Subcutaneous adipose tissue (tissue), 4 donors: ENCODE measurements around the gene SLC35B3. TPM values are rescaled to one million over a fixed set of nuclear protein-coding genes. Genes with fewer than 3 reads are reported as not detected.

Source experiments
- total RNA-seq, 4 donors: library from RNA; depleted of rRNA; stranded (reverse); fragments of >200 nt; gene quantifications; one replicate each; pipeline ENCODE4 v1.1.0, GENCODE V29; 2016
- TF ChIP-seq, protein P1 (sequence below): fragments of 450-650 bp; IDR thresholded peaks from one replicate; pipeline ENCODE4 v1.5.1; 2016; ENCODE audit warnings: low read depth, mild to moderate bottlenecking, control low read depth, antibody characterized with exemption, moderate library complexity

Gene SLC35B3
- total RNA-seq, 4 donors from 2014 or later, result 18.2 to 23.8 (median 20.3) TPM

DNA sequence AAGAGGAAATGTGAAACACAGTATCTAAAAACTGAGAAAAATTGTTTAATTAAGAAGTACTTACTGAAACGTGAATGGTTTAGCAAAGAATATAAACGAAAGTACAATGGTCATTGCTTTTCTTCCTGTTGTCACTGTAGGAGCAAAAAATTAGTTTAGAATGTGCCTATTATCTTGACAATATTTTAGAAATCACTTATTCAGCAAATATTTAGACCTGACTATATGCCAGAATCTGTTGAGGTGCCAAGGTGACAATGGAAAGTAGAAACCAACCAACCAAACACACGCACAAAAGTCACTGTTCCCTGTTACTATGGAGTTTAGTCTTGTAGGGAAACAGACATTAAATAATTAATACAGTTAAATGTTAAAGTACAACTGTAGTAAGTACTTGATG is 20.5 kb downstream of the SLC35B3 start:
- TF ChIP-seq, protein P1, sequence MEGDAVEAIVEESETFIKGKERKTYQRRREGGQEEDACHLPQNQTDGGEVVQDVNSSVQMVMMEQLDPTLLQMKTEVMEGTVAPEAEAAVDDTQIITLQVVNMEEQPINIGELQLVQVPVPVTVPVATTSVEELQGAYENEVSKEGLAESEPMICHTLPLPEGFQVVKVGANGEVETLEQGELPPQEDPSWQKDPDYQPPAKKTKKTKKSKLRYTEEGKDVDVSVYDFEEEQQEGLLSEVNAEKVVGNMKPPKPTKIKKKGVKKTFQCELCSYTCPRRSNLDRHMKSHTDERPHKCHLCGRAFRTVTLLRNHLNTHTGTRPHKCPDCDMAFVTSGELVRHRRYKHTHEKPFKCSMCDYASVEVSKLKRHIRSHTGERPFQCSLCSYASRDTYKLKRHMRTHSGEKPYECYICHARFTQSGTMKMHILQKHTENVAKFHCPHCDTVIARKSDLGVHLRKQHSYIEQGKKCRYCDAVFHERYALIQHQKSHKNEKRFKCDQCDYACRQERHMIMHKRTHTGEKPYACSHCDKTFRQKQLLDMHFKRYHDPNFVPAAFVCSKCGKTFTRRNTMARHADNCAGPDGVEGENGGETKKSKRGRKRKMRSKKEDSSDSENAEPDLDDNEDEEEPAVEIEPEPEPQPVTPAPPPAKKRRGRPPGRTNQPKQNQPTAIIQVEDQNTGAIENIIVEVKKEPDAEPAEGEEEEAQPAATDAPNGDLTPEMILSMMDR, result no peak

DNA sequence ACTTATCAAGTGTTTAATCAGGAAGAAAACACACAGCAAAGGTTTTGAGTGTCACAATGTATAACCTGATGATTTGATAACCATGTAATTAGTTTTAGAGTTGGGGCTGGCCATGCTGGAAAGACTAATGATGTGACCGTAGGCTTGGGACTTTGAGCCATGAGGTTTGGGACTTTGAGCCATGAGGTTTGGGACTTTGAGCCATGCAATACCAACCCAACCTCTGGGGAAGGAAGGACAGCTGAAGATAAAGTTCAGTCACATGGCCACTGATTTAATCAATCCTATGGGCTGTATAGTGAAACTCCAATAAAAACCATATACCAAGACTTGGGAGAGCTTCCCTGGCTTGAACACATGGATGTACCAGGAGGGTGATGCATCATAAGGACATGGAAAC is 32.8 kb downstream of the SLC35B3 start:
- TF ChIP-seq, protein P1, result no peak

DNA sequence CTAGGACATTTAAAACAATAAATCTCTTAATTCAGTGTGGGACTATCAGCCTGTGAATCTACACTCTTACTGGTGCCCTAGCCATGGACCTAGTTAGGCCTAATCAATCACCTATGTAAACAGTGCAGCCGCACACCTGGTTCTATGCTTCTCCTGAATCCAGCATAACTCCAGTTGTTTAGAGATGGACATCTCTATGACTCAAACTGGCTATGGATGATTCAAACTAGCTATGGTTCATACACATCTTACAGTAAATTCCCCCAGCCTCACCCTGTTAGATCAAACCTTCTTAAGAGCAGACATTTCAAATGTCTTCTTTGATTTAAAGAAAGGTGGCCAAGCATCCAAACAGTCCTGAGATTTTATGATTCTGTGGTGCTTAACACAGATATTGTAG is 34.7 kb downstream of the SLC35B3 start:
- TF ChIP-seq, protein P1, result no peak

GRCh38 chr6:8392569-8392968 is 42.8 kb downstream of the SLC35B3 start:
- TF ChIP-seq, protein P1, result no peak

- TF ChIP-seq, protein P1, result no peak
Observed at GRCh38 chr6:8391934-8392333, 43.4 kb downstream of the SLC35B3 start.

DNA sequence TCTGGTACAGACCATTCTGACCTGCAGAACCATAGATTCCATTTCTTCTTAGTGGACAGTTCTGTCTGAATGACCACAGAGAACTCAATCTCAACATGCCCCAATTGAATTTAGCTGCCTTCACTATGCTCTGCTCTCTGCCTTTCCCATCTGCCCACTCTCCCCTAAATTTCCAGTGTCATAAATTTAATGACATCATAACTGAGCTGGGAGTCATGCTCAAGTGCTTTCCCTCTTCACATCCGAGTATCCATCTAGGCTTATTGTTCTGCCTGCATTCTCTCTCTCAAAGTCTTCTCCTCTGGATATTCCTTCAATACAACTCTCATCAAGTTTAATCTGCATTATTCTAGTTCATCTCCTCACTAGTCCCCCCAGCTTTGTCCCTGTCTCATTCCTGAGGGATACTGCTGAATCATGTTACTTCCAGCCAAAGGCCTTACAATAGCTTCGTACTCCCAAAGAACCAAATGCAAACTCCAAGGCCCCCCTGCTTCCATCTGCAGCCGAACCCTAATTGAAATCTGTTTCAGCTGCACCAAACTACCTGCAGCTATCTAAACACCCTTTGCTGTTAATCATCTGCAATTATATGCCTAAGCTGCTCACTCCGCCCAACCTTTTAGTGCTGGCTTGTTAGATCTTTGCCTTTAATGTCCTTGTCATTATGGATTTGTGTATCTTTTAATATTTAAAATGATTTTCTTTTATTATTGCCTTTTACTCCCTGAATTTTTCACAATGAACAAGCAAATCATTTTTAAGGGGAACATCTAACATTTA is 46.1 kb downstream of the SLC35B3 start:
- TF ChIP-seq, protein P1, result no peak

DNA sequence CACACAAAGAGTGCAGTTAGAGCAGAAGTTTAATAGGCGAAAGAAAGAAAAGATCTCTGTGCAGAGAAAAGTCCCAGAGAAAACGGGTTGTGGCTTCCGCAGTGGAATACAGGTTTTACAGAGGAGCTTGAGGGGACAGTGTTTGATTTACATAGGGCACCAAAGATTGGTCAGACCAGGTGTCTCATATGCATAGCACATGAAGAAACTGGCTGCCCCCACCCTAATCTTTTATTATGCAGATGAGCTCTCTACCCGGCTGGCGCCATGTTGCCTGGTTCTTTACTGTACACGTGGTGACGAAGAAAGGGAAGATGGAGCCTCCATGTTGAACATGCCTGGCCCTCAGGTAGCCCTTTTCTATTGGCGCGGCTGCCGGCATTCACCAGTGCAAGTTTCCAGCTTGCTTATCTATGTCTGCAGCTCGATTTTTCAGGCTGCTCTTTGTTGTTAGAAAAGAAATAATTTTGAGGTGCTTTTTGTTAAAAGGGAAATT is 47.4 kb downstream of the SLC35B3 start:
- TF ChIP-seq, protein P1, result no peak
